ENCODE measurements around the gene AFDN.

- TF ChIP-seq CTCF (IDR thresholded peaks at IDR 0.05; ENCODE audit: poor library complexity): no peak
- no peak for TF ChIP-seq EZH2 (IDR thresholded peaks at IDR 0.05; ENCODE audit: borderline replicate concordance)
- TF ChIP-seq EZH2phosphoT487 (IDR thresholded peaks at IDR 0.05; ENCODE audit: low read depth, severe bottlenecking, unreplicated experiment): no peak
These were observed 115.1 kb downstream of the AFDN start for GRCh38 chr6:167941822-167942221.
